ENCODE measurements around the gene ZCCHC3. TPM values are rescaled to one million over a fixed set of nuclear protein-coding genes. Genes with fewer than 3 reads are reported as not detected.
A peak's percentile ranks its signal among the peaks of the same experiment; 100 is the strongest.

The ZCCHC3 gene
- polyA plus RNA-seq, 4 donors, result 41.0 to 59.0 (median 48.3) TPM

DNA sequence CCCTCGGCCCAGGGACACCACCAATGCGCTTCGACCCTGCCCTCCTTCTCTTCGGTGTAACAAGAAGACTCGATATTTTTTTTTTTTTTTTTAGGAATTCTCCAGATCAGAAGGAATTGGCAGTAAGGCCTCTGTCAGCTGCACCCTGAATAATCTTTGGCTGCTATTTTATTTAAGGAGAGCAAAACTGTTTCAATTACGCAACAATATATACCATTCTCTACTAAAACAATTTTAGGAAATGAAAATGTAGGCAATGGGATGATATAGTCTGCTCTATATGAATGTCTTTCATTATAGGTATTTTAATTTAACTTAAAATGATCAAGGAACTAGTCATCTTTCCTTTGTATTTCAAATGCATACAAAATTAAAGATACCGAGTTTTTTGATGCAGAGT is 13.3 kb downstream of the ZCCHC3 start:
- no peak for DNase-seq (ENCODE audit: low read depth in 4 of 4, low spot score in 2 of 4)

DNA sequence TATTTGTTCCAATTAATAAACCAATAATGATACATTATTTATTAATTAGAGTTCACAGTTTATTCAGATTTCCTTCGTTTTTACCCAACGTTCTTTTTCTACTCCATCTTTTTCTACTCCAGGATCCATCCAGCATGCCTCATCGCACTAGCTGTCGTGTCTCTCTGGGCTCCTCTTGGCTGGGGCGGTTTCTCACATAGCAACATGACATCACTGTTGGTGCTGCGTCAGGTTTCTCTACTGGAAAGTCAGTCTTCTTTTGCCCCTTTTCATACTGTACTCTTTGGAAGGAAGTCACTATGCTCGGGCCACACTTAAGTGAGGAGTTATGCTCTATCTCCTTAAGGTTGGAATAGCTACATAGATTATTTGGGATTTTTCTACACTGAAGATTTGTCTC is 14.2 kb downstream of the ZCCHC3 start:
- no peak for DNase-seq (ENCODE audit: low read depth in 4 of 4, low spot score in 2 of 4)

DNA sequence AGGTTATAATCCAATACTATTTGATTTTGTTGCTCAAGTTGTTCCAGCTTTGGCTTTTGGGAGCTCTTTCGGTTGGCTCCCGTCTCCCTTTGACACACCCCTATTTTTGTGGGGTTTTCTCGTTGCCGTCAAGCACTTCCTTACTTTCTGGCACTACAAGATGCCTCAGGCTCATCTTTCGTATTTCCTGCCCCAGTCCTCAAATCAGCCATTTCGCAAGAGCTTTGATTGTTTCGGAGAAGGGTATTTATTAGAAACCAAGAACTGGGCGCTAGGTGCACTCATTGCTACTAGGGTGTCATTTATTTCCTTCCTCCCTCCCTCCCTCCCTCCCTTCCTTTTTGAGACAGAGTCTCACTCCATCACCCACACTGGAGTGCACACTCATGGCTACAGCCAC is 14.7 kb downstream of the ZCCHC3 start:
- no peak for DNase-seq (ENCODE audit: low read depth in 4 of 4, low spot score in 2 of 4)

DNA sequence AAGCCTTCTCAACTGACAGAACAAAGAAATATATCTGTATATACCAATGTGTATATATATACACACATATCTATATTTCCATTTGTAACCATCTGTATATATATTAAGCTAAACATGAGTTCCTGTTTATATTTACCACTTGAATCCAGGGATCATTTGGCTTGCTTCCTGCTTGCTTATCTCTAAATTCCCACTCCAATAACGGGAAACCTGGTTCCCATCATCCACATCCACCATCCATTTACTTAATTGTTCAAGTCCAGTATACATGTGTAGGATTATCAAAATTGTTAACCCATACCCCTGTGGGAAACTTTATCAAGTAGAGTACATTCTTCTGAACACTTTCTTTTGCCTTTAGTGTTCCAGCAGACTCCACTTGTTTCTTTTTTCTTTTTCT is 15.5 kb downstream of the ZCCHC3 start:
- no peak for DNase-seq (ENCODE audit: low read depth in 4 of 4, low spot score in 2 of 4)

DNA sequence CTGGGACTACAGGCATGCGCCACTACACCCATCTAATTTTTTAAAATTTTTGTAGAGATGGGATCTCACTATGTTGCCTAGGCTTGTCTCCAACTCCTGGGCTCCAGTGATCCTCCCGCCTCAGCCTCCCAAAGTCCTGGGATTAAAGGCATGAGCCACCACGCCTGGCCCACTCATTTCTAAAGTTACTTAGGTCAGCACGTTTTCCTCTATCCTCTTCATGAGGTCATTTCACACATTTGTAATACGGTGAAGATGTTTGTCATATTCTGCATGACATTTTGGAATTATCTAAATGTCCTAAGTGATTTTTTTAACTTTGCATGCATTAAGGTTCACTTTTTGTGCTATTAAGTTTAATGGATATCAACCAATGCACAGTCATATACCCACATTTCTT is 16.0 kb downstream of the ZCCHC3 start:
- DNase-seq (ENCODE audit: low read depth in 4 of 4, low spot score in 2 of 4), result no peak

DNA sequence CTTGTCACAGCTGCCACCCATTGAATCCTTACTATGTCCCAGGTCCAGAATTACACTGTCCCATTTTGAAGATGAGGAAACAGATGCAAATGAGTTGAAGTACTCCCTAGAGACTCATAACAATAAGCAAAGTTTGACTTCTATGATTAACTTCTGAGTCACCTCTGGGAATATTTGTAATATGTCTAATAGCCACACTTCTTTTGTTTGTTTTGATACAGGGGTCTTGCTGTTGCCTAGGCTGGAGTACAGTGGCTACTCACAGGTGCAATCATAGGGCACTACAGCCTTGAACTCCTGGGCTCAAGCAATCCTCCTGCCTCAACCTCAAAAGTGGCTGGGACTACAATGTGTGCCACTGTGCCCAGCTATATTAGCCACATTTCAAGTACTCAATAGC is 16.6 kb downstream of the ZCCHC3 start:
- DNase-seq (ENCODE audit: low read depth in 4 of 4, low spot score in 2 of 4), result no peak

DNA sequence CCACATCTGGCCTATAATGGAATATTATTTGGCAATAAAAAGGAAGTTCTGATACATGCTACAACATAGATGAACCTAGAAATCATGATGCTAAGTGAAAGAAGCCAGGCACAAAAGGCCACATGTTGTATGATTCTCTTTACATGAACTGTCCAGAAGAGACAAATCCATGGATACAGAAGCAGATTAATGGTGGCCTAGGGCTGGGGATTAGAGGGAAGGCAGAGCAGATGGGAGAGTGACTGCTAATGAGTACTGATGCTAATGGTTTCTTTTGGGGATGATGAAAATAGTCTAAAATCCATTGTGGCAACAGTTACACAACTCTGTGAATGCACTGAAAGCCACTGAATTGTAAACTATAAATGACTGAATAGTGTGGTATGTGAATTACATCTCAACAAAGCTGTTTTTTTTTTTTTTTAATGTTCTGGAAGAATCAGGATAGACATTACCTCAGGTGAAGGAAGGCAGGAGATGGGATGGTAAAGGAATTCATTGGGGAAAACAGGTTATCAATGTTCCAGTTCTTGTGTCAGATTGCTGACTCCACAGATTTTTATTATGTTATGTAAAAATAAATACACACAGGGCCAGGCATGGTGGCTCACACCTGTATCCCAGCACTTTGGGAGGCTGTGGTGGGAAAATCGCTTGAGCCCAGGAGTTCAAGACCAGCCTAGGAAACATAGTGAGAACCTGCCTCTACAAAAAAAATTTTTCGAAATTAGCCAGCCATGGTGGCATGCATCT is 19.1 kb downstream of the ZCCHC3 start:
- no peak for DNase-seq (ENCODE audit: low read depth in 4 of 4, low spot score in 2 of 4)

DNA sequence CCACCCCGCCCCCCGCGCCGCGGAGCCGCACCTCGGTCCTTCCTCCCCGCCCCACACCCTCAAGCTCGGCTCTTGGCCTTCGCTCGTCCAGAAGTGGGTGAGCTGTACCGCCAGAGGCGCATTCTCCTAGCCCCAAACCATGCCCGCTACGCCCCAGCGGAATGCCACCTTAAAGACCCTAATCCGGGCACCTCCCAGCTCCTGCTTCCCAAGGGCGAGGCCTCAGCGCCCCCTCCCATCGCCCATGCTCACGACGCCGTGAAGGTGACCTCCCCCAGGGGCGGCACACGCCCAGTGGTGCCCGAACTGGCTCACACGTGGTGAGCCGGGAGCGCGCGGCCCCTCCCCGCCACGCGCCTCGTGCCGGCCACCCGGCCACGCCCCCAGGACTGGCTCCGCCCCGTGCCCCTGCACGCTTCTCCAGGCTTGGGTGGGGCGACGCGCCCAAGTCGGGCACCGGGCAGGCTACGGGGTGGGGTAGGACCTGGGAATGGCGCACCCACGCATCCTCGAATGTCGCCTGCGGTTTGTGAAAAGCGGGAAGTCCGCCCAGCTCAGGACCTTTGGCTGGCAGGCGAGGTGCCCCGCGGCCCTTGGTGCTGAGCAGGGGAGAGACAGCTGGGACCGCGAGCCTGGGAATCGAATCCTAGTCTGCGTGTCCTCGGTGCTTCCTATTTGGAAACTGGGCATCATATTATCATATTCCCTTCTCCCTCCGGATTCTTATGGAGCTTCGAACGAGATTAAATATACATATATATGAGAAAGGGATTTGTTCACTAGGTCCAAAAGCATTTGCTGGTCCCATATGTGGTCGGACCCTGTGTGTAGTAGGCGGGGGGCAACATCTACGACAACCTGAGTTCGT is 27.0 kb downstream of the ZCCHC3 start:
- DNase-seq (ENCODE audit: low read depth in 4 of 4, low spot score in 2 of 4), result peak in 3 of 4 donors; percentile 65 to 78 (median 78)

DNA sequence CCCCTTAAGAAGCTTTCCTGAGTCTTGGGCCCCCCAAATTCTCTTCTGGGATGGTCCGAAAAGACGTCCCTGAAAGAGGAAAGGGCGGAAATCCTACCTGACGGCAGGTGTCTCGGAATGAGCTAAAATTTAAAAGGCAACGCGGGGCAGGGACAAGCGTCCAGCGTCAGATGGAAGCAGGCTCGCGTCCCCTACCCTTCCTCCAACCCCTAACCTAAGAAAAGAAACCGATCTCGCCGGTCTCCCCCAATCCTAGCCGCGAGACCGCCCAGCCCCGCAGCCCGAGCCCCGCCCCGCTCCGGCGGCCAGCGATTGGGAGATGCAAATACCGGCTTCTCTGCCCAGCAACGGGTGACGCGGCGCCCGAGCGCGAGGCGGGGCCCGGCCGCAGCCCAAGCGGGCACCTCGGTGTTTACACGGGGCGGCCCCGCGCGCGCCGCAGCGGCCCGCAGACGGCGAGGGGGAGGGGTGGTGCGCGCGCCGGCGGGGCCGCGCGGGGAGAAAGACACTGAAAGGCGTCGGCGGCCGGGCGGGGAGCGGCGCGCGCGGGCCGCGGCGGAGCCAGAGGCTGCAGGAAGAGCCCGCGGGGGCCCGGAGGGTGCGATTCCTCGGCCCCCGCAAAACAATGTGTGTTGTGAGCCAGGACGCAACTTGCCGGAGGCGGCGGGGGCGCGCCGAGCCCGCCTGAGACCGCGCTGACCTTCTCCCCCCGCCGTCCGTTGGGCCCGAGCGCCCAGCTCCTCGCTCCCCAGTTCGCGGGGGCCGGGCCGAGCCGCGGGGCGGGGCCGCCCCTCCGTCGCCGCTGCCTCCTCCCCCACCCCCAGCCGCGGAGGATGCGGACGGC is 27.9 kb downstream of the ZCCHC3 start, which contains the start of gene SOX12:
Gene SOX12, plus strand, starts transcription at position 508 of the 844 bp plus-strand sequence. CDS start 373 bp downstream, outside the sequence.
- DNase-seq (ENCODE audit: low read depth in 4 of 4, low spot score in 2 of 4), result peak; percentile 69 to 88 (median 86)

DNA sequence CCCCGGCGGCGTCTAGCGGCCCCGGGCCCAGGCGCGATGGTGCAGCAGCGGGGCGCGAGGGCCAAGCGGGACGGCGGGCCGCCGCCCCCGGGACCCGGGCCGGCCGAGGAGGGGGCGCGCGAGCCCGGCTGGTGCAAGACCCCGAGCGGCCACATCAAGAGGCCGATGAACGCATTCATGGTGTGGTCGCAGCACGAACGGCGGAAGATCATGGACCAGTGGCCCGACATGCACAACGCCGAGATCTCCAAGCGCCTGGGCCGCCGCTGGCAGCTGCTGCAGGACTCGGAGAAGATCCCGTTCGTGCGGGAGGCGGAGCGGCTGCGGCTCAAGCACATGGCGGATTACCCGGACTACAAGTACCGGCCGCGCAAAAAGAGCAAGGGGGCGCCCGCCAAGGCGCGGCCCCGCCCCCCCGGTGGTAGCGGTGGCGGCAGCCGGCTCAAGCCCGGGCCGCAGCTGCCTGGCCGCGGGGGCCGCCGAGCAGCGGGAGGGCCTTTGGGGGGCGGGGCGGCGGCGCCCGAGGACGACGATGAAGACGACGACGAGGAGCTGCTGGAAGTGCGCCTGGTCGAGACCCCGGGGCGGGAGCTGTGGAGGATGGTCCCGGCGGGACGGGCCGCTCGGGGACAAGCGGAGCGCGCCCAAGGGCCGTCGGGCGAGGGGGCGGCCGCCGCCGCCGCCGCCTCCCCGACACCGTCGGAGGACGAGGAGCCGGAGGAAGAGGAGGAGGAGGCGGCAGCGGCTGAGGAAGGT is 28.7 kb downstream of the ZCCHC3 start:
- DNase-seq (ENCODE audit: low read depth in 4 of 4, low spot score in 2 of 4), result peak in 1 of 4 donors; percentile 31

DNA sequence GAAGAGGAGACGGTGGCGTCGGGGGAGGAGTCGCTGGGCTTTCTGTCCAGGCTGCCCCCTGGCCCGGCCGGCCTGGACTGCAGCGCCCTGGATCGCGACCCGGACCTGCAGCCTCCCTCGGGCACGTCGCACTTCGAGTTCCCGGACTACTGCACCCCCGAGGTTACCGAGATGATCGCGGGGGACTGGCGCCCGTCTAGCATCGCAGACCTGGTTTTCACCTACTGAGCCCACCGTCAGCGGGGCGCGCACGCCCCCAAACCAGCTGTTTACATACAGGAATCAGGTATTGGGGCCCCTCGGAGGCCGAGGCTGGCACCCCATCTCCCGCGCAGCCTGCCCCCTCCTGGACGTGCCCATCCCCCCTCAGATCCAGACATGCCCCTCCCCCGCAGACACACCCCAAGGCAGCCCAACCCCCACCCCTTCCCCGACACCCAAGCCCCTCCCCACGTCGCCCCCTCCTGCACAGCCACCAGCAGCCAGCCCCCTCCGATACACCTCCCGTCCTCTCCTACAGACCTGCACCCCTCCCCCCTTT is 29.3 kb downstream of the ZCCHC3 start:
- no peak for DNase-seq (ENCODE audit: low read depth in 4 of 4, low spot score in 2 of 4)

DNA sequence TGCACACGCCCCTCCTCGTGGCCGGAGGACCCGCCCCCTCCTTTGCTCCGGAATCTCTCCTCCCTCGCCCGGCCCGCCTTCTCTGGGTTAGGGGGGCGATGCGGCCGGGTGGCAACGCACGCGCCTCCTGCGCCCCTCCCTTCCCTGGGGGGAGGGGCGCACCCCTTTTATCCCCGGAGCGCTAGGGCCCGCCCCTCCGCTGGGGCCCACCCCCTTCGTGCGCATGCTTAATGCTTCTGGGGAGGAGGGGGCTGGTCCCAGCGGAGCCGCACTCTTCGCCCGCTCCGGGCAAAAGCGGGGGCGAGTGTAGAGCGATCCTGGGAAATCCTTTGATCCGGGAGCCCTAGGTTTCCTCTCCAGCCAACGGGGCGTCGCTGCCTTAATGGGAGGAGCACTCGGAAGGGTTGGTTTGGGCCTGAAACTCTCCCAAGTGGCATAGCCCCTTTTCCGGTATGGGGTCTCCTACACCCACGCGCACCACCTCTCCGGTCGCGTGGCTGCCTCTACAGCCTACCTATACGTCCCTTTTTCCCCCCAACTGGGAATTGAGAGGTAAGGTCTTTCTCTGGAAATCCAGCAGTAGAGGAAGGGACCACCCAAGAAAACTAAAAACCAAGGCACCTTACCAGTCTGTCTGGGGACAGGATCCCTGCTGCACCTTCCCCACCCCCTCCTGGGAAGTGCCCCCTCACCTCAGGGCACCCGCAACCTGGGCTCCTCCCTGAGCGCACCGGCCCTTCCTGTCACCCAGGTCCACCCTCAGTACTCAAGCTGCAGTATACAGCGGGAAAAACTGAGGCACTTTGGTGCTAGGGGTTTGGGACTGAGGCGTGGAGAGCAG is 30.0 kb downstream of the ZCCHC3 start:
- DNase-seq (ENCODE audit: low read depth in 4 of 4, low spot score in 2 of 4), result peak; percentile 83 to 89 (median 86)

DNA sequence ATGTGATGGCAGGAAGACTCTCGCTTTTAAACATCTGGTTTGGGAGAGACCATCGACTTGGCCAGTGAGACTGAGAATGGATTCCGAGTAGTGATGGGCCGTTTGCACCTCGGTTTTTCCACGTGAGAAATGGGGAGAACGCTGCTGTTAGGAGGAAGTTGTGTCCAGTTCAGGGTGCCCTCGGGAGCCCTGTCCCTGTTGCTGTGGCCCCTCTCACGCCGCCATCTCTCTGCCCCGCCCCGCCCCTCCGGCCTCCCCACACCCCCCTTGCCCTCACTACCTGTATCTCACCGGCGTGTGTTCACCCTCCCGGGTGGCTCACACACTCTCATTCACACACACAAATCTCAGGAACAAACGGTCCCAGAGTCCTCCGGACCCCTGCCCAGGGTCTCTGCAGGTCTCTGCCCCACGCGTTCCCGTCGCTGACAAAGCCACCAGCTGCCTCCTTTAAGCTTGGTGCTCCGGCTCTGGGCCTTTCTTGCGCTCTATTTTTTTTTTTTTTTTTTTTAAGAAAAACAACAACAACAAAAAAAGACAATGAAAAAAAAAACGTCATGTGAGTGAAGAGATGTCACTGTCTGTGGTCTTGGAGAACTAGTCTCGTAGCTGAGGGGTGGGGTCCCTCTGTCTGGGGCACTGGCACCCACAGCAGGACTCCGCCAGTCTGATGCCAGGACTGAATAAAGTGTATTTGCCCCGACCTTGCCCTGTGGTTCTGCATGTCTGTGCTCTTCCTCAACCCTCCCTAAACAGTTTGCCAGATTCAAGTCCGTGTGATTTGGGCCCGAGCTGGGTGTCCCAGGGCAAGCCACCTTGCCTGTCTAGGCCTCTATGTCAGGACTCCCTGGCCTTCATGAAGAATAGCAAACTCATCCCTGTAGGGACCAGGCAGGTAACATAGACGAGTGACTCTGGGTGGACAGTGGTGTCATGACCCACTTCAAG is 30.9 kb downstream of the ZCCHC3 start:
- DNase-seq (ENCODE audit: low read depth in 4 of 4, low spot score in 2 of 4), result no peak

DNA sequence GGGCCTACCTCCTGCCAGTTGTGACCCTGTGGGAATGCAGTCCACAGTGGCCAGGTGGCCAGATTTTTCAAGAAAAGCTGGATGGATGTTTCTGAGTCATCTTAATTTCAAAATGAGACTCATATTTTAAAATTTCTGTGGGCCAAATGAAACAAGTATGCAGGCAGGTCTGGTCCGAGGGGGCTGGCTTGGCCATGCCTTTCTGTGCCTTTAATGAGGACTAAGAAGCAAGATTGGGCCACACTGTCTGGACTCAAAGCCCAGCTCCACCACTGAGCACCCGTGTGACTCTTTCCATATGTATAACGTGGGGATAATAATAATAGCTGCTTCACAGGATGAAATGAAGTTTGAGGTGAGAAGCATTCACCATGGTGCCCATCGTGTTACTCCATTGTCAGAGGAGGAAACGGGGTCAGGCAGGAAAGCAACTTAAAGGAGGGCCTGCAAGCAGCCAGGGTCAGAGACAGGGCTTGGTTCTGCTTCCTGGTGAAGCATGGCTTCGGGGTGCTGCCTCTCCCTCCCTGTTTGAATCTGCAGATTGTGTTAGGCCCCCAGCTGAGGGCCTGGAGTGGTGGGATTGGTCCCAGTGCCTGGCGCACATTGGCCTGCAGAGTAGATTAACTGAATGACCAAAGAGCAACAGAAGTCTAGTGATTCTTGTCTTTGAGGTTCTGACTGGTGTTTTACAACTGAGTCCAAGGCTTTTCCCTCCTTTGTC is 31.8 kb downstream of the ZCCHC3 start:
- DNase-seq (ENCODE audit: low read depth in 4 of 4, low spot score in 2 of 4), result no peak

DNA sequence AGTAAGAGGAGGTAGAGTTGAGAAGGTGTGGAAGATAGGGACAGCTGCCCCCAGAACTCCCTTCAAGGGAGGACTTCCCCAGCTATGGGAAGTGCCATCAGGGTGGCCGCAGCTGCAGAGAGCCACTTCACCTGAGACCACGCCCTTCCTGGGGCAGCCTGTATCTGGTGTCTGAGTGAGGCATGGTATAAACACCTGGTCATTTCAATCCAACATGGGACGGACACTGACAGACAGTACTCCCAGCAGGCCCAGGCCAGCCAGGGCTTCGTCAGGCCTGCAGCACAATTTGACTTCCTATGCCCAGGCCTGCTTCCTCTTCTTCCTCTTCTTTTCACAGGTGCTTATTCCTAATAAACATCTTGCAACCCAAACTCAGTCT is 32.5 kb downstream of the ZCCHC3 start:
- no peak for DNase-seq (ENCODE audit: low read depth in 4 of 4, low spot score in 2 of 4)

DNA sequence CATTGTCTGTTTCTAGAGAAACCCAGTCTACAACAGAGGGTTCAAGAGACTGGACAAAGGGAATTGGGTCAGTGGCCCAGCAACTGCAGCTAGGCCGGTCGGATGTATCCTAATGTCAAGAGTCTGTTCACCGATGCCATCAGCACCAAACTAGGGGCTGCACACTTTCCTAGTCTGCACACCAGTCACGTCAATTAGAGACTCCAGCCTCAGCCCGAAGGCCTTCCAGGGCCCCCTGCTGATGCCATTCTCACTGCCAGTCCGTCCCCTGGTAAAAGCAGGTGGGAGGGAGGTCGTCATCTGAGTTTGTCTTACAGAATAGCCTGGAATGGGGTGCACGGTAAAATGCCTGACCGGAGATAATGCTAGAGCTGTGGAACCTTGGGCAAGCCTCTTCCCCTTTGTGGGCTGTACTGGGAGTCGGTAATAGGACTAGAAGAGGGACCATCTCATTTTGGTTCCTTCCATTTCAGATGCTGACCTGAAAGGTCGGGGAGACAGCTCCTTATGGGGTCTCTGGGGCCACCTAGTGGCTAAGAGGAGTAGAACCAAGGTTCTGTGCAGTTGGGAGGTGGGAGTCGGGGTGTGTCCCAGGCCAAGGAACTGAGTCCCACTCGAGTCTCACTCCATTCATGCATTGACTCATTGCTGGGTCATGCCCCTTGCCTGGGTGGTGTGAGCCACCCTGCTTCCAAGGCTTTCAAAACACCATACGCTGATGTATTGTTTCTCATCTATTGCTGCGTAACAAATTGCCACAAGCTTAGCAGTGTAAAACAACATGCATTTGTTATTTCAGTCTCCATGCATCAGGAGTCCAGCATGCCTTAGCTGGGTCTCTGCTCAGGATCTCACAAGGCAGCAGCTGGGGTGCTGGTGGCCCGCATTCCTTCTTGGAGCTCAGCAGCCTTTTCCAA is 33.1 kb downstream of the ZCCHC3 start:
- DNase-seq (ENCODE audit: low read depth in 4 of 4, low spot score in 2 of 4), result peak in 1 of 4 donors; percentile 50
